Spleen (tissue), 13 donors: ENCODE results near the gene CLN5. TPM values are rescaled to one million over a fixed set of nuclear protein-coding genes. Genes with fewer than 3 reads are reported as not detected.

Source experiments
- DNase-seq: peaks from one replicate; pipeline ENCODE4 v3.0.0-alpha.2; 2020
- H3K27ac ChIP-seq, 8 donors: fragments of 200-600 bp; sonication (generic) in 7 of 8; 1 replicate in 4 of 8; 2 replicates in 4 of 8; pipeline versions ENCODE4 v1.5.0 to v1.8.0; 2016 to 2021; ENCODE audit warnings: inconsistent platforms in 4 of 8, mild to moderate bottlenecking in 4 of 8, moderate library complexity in 1 of 8
- H3K27me3 ChIP-seq, 7 donors: fragments of 200-600 bp; sonication (generic) in 6 of 7; replicated peaks in 1 of 7; 1 replicate in 4 of 7; 2 replicates in 3 of 7; pipeline versions ENCODE4 v1.5.0 to v1.8.0; 2016 to 2021; ENCODE audit warnings: inconsistent platforms in 3 of 7, mild to moderate bottlenecking in 1 of 7
- H3K36me3 ChIP-seq, 6 donors: fragments of 200-600 bp; sonication (generic) in 5 of 6; 1 replicate in 4 of 6; 2 replicates in 2 of 6; pipeline versions ENCODE4 v1.5.0 to v1.8.0; 2016 to 2021; ENCODE audit warnings: inconsistent platforms in 2 of 6
- H3K4me1 ChIP-seq, 6 donors: fragments of 200-600 bp; sonication (generic) in 5 of 6; 1 replicate in 3 of 6; 2 replicates in 3 of 6; pipeline versions ENCODE4 v1.5.0 to v1.8.0; 2016 to 2021; ENCODE audit warnings: inconsistent platforms in 3 of 6
- H3K4me3 ChIP-seq, 8 donors: fragments of 200-600 bp; sonication (generic) in 7 of 8; 1 replicate in 4 of 8; 2 replicates in 4 of 8; pipeline versions ENCODE4 v1.5.0 to v1.8.0; 2016 to 2021; ENCODE audit warnings: inconsistent platforms in 4 of 8, mild to moderate bottlenecking in 4 of 8, moderate library complexity in 2 of 8
- H3K9me3 ChIP-seq, 8 donors: fragments of 200-600 bp; sonication (generic) in 7 of 8; 1 replicate in 4 of 8; 2 replicates in 4 of 8; pipeline versions ENCODE4 v1.5.0 to v1.8.0; 2016 to 2021; ENCODE audit warnings: inconsistent platforms in 4 of 8
- CTCF ChIP-seq, 11 experiments: fragments of 200-600 bp in 7 of 11; fragments of 450-650 bp in 4 of 11; sonication (generic) in 4 of 11; IDR thresholded peaks in 8 of 11; conservative IDR thresholded peaks in 3 of 11; 1 replicate in 7 of 11; 2 replicates in 4 of 11; pipeline versions ENCODE4 v1.4.0 to v1.8.0; 2016 to 2021; ENCODE audit warnings: antibody characterized with exemption in 11 of 11, inconsistent platforms in 4 of 11, mild to moderate bottlenecking in 1 of 11
- POLR2A ChIP-seq, 3 donors: fragments of 450-650 bp; IDR thresholded peaks; one replicate each; pipeline ENCODE4 v1.5.1; 2017; ENCODE audit warnings: antibody characterized with exemption in 3 of 3, mild to moderate bottlenecking in 1 of 3
- POLR2AphosphoS5 ChIP-seq, 3 donors: sonication (generic); formaldehyde crosslinking; IDR thresholded peaks; one replicate each; pipeline ENCODE4 v1.5.1; 2017; ENCODE audit warnings: antibody characterized with exemption in 3 of 3
- WGBS, 5 donors: extraction: QIAGEN DNeasy Blood & Tissue Kit in 3 of 5; methylation state at CpG; one replicate each; pipeline versions ENCODE4 v1.1.5 to v1.1.7; 2013 to 2018; 5-methylcytosine and 5-hydroxymethylcytosine counted together
- intact Hi-C: fragments of 100-400 bp; cut with DNase I; formaldehyde crosslinking; loops from one replicate; pipeline ENCODE4 v1.15.0; 2023; ENCODE audit warnings: low total_unique reads
- long read RNA-seq, 2 donors: transcript quantifications; one replicate each; lab custom pipeline, GENCODE V29; 2026
- polyA plus RNA-seq, 3 donors: library from polyadenylated mRNA; stranded (reverse); fragments of 200-250 nt; gene quantifications; one replicate each; pipeline ENCODE4 v1.2.1, GENCODE V29; 2013
- total RNA-seq, 7 donors: library from RNA; depleted of rRNA in 3 of 7; stranded (reverse); fragments of >200 nt in 3 of 7; fragmentation: NEBNext Ultra II Directional in 4 of 7; extraction: Animal tissue kit (Norgen Biotek cat#: 25700) in 4 of 7; gene quantifications; one replicate each; pipeline versions ENCODE4 v1.1.0 to v1.2.1, GENCODE V29; 2016 to 2021
- donor health status: healthy with polysubstance abuse.
- donor health status: DM: no; HTN: no; CAD: no; lungs with moderate emphysema.
- donor health status: DM: no; HTN: no; CAD: no.
- donor health status: Bipolar disorder and iron deficiency.
- donor health status: healthy.
- donor health status: DM: no; HTN: no; CAD: no.
- donor health status: DM: yes; HTN: yes; CAD: no.

Gene CLN5
- total RNA-seq (10 to 100 TPM; 18.8 to 29.0 (median 25.3) TPM), polyA plus RNA-seq (10 to 100 TPM; 12.4 to 16.6 (median 14.4) TPM)
- long read RNA-seq, donor 1, full-length matches to known transcripts, result 18 of 18 reads
- long read RNA-seq, donor 1, partial matches to known transcripts, result 0 of 18 reads
- long read RNA-seq, donor 1, other reads (novel, unspliced or antisense), result 0 of 18 reads
- long read RNA-seq, donor 2, full-length matches to known transcripts, result 14 of 14 reads
- long read RNA-seq, donor 2, partial matches to known transcripts, result 0 of 14 reads
- long read RNA-seq, donor 2, other reads (novel, unspliced or antisense), result 0 of 14 reads

GRCh38 chr13:76991796-76992547 is at the start of gene CLN5:
Gene CLN5, plus strand, starts transcription at chr13:76992081. Its CDS starts 18 bp downstream, at chr13:76992099.
- intact Hi-C loops, result no loop called here
- peak; percentile 99 for DNase-seq
- H3K4me3 ChIP-seq, result peak within 1 kb of the TSS; percentile 54 to 88 (median 64)
- WGBS, 5 donors, result 1% methylated on average over 42 to 73 of the region's 73 CpGs
- peaks cover 0 to 23% (median 0%) of the 10 kb centered on the region in 7 donors for H3K27me3 ChIP-seq
- H3K4me1 ChIP-seq, result peaks cover 14 to 37% (median 23%) of the 10 kb centered on the region in 6 donors
- peak; percentile 98 to 99 (median 99) for TF ChIP-seq POLR2AphosphoS5 (IDR thresholded peaks at IDR 0.05)
- TF ChIP-seq CTCF (IDR thresholded peaks at IDR 0.05 in 8 of 11, conservative IDR thresholded peaks at IDR 0.05 in 3 of 11), result peak in 4 of 11 experiments; percentile 18 to 48 (median 38)
- TF ChIP-seq POLR2A (IDR thresholded peaks at IDR 0.05), result peak; percentile 57 to 95 (median 94)
- H3K27ac ChIP-seq, result peak within 1 kb of the TSS; percentile 90 to 95 (median 94)
- peaks cover 0 to 21% (median 4%) of the 10 kb centered on the region in 6 donors for H3K36me3 ChIP-seq
- no peaks in the 10 kb centered on the region for H3K9me3 ChIP-seq

GRCh38 chr13:76942363-76942762 is 49.5 kb upstream of the CLN5 start:
- TF ChIP-seq POLR2AphosphoS5 (IDR thresholded peaks at IDR 0.05), result no peak
- TF ChIP-seq CTCF (IDR thresholded peaks at IDR 0.05 in 8 of 11, conservative IDR thresholded peaks at IDR 0.05 in 3 of 11), result no peak
- TF ChIP-seq POLR2A (IDR thresholded peaks at IDR 0.05), result no peak
- Histone ChIP-seq H3K27me3 (no peaks in the 10 kb centered on the region), H3K27ac (no peak overlapping the region), H3K9me3 (peaks cover 0 to 7% (median 1%) of the 10 kb centered on the region in 8 donors), H3K36me3 (no peaks in the 10 kb centered on the region), H3K4me1 (peaks cover 0 to 4% (median 0%) of the 10 kb centered on the region in 6 donors), H3K4me3 (no peak overlapping the region)
- intact Hi-C loops, result no loop called here
- no peak for DNase-seq
- 73 to 79% (median 73%) methylated on average over 4 of the region's 4 CpGs for WGBS, 5 donors

GRCh38 chr13:76943646-76944045 is 48.2 kb upstream of the CLN5 start:
- H3K27me3 ChIP-seq, result no peaks in the 10 kb centered on the region
- no peak overlapping the region for H3K27ac ChIP-seq
- H3K4me1 ChIP-seq, result peaks cover 0 to 4% (median 0%) of the 10 kb centered on the region in 6 donors
- intact Hi-C loops, result no loop called here
- no peak overlapping the region for H3K4me3 ChIP-seq
- no peak for TF ChIP-seq POLR2AphosphoS5 (IDR thresholded peaks at IDR 0.05)
- no peak for TF ChIP-seq CTCF (IDR thresholded peaks at IDR 0.05 in 8 of 11, conservative IDR thresholded peaks at IDR 0.05 in 3 of 11)
- TF ChIP-seq POLR2A (IDR thresholded peaks at IDR 0.05), result no peak
- H3K36me3 ChIP-seq, result no peaks in the 10 kb centered on the region
- peaks cover 0 to 7% (median 1%) of the 10 kb centered on the region in 8 donors for H3K9me3 ChIP-seq
- no peak for DNase-seq
- WGBS, 5 donors, result 77 to 89% (median 86%) methylated on average over 2 of the region's 2 CpGs

- WGBS, 5 donors, result 53 to 80% (median 58%) methylated on average over 4 of the region's 4 CpGs
- intact Hi-C loops, result no loop called here
- peak overlapping the region in 1 of 8 donors; percentile 45 for H3K27ac ChIP-seq
Measured at GRCh38 chr13:76944456-76944855, 47.4 kb upstream of the CLN5 start.

More at GRCh38 chr13:76944456-76944855, 47.4 kb upstream of the CLN5 start:
- Histone ChIP-seq H3K36me3 (no peaks in the 10 kb centered on the region), H3K27me3 (no peaks in the 10 kb centered on the region), H3K4me1 (peaks cover 0 to 4% (median 0%) of the 10 kb centered on the region in 6 donors), H3K4me3 (no peak overlapping the region), H3K9me3 (peaks cover 0 to 7% (median 1%) of the 10 kb centered on the region in 8 donors)
- DNase-seq, result no peak
- TF ChIP-seq CTCF (IDR thresholded peaks at IDR 0.05 in 8 of 11, conservative IDR thresholded peaks at IDR 0.05 in 3 of 11), result no peak
- no peak for TF ChIP-seq POLR2A (IDR thresholded peaks at IDR 0.05)
- no peak for TF ChIP-seq POLR2AphosphoS5 (IDR thresholded peaks at IDR 0.05)
